Mammary epithelial cell (primary cell): ENCODE measurements around the gene PRKAR1A.

Experiments used
- CTCF ChIP-seq, 2 donors: IDR thresholded peaks in 1 of 2; conservative IDR thresholded peaks in 1 of 2; 2 replicates each; pipeline ENCODE4 v1.5.1; 2011 to 2012; ENCODE audit warnings: inconsistent platforms in 2 of 2, low read length in 2 of 2, mild to moderate bottlenecking in 2 of 2, control low read depth in 1 of 2, low read depth in 1 of 2; ENCODE audit not compliant: insufficient read depth in 1 of 2; ENCODE audit errors: extremely low read depth in 1 of 2
- EZH2 ChIP-seq: IDR thresholded peaks from 2 replicates; pipeline ENCODE4 v1.6.1; 2012; ENCODE audit warnings: low read length, inconsistent platforms, borderline replicate concordance

- no peak for TF ChIP-seq CTCF (conservative IDR thresholded peaks at IDR 0.05 in 1 of 2, IDR thresholded peaks at IDR 0.05 in 1 of 2; ENCODE audit: extremely low read depth in 1 of 2, insufficient read depth in 1 of 2, low read depth in 1 of 2, low read length in 2 of 2)
- TF ChIP-seq EZH2: no peak
These were observed 56.4 kb downstream of the PRKAR1A start for GRCh38 chr17:68568581-68568980.
